HG03520 (cell line): ENCODE results near the gene MBNL2.

Experiments used
- ATAC-seq: cut with Tn5 transposase; IDR thresholded peaks from one replicate; pipeline ENCODE4 v1.9.1; 2021; ENCODE audit warnings: mild to moderate bottlenecking, moderate library complexity; ENCODE audit not compliant: unreplicated experiment

MBNL2 gene

GRCh38 chr13:97221989-97222700 lies at the start of gene MBNL2:
Gene MBNL2 (plus strand): TSS chr13:97222333. CDS start chr13:97276236, 53,903 bp downstream.
- ATAC-seq: peak; percentile 97

- no peak for ATAC-seq
Measured at GRCh38 chr13:97174638-97175037, 47.5 kb upstream of the MBNL2 start.

GRCh38 chr13:97175041-97175440 lies 47.1 kb upstream of the MBNL2 start:
- no peak for ATAC-seq

- ATAC-seq: no peak
Measured at GRCh38 chr13:97179501-97179900, 42.6 kb upstream of the MBNL2 start.

- ATAC-seq: no peak
Measured at GRCh38 chr13:97182111-97182890, 39.8 kb upstream of the MBNL2 start.

GRCh38 chr13:97185291-97185690 lies 36.8 kb upstream of the MBNL2 start:
- ATAC-seq: no peak

GRCh38 chr13:97185751-97186150 lies 36.4 kb upstream of the MBNL2 start:
- ATAC-seq: no peak

GRCh38 chr13:97188207-97188606 lies 33.9 kb upstream of the MBNL2 start:
- no peak for ATAC-seq

- ATAC-seq: no peak
Measured at GRCh38 chr13:97189928-97190327, 32.2 kb upstream of the MBNL2 start.

GRCh38 chr13:97191142-97191541 lies 31.0 kb upstream of the MBNL2 start:
- no peak for ATAC-seq

- ATAC-seq: no peak
Measured at GRCh38 chr13:97191615-97192014, 30.5 kb upstream of the MBNL2 start.

- no peak for ATAC-seq
Measured at GRCh38 chr13:97192166-97192565, 30.0 kb upstream of the MBNL2 start.

- no peak for ATAC-seq
Measured at GRCh38 chr13:97193577-97193976, 28.6 kb upstream of the MBNL2 start.

- ATAC-seq: no peak
Measured at GRCh38 chr13:97194479-97194878, 27.7 kb upstream of the MBNL2 start.

- no peak for ATAC-seq
Measured at GRCh38 chr13:97196340-97196739, 25.8 kb upstream of the MBNL2 start.

- peak; percentile 51 for ATAC-seq
Measured at GRCh38 chr13:97198753-97199152, 23.4 kb upstream of the MBNL2 start.

GRCh38 chr13:97199451-97199850 lies 22.7 kb upstream of the MBNL2 start:
- no peak for ATAC-seq

- ATAC-seq: no peak
Measured at GRCh38 chr13:97200081-97200942, 21.8 kb upstream of the MBNL2 start.

- ATAC-seq: no peak
Measured at GRCh38 chr13:97202761-97203160, 19.4 kb upstream of the MBNL2 start.

- ATAC-seq: no peak
Measured at GRCh38 chr13:97205465-97205864, 16.7 kb upstream of the MBNL2 start.

- no peak for ATAC-seq
Measured at GRCh38 chr13:97205982-97206381, 16.2 kb upstream of the MBNL2 start.
